ENCODE data around the gene TMEM114.

DNA sequence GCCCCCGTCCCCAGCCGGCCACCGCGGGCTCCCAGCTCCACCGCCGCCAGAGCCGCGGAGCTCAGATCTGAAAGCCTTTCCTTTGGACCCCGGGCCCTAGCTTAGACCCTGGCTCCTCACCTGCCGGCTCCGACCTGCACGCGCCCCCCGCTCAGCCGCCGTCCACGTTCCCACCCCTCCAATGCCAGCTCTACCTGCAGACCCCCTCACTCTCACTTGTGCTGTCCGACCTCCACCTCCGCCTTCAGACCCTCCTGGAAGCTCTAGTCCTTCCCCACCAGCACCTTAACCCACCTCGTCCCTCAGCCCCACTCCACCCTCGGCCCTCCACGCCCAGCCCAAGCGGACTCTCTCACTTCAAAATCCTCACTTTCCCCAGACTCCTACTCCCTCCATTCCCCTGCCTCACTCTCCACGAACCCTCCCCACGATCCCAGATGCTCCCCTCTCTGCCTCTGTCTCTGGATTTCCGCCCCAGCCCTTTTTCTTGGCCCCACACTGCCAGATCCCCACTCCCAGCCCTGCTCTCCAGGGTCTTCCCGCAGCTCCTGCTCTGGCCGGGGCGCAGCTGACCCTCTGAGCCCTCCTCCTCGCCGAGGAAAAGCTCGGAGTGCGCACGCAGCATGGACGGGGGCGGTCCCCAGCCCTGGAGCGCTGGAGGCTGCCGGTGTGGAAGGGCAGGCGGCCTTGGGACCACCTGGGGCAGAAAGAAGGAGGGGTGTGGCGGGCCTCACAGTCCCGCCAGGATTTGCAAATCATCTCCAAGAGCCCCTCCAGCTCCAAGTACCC lies at the start of gene TMEM114:
- TF ChIP-seq, protein P1, sequence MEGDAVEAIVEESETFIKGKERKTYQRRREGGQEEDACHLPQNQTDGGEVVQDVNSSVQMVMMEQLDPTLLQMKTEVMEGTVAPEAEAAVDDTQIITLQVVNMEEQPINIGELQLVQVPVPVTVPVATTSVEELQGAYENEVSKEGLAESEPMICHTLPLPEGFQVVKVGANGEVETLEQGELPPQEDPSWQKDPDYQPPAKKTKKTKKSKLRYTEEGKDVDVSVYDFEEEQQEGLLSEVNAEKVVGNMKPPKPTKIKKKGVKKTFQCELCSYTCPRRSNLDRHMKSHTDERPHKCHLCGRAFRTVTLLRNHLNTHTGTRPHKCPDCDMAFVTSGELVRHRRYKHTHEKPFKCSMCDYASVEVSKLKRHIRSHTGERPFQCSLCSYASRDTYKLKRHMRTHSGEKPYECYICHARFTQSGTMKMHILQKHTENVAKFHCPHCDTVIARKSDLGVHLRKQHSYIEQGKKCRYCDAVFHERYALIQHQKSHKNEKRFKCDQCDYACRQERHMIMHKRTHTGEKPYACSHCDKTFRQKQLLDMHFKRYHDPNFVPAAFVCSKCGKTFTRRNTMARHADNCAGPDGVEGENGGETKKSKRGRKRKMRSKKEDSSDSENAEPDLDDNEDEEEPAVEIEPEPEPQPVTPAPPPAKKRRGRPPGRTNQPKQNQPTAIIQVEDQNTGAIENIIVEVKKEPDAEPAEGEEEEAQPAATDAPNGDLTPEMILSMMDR (IDR thresholded peaks at IDR 0.05; ENCODE audit: poor library complexity, severe bottlenecking), result no peak
- no peak for TF ChIP-seq TAF1 (IDR thresholded peaks at IDR 0.05; ENCODE audit: low read depth)
- no peak for TF ChIP-seq POLR2AphosphoS5 (IDR thresholded peaks at IDR 0.05)
- TF ChIP-seq SMC3 (conservative IDR thresholded peaks at IDR 0.05; ENCODE audit: poor library complexity), result no peak
- no peak for TF ChIP-seq RAD21 (conservative IDR thresholded peaks at IDR 0.05)
- no peak for TF ChIP-seq EZH2 (IDR thresholded peaks at IDR 0.05; ENCODE audit: borderline replicate concordance, insufficient read depth, low read length, poor library complexity, severe bottlenecking)
- TF ChIP-seq, protein P2, sequence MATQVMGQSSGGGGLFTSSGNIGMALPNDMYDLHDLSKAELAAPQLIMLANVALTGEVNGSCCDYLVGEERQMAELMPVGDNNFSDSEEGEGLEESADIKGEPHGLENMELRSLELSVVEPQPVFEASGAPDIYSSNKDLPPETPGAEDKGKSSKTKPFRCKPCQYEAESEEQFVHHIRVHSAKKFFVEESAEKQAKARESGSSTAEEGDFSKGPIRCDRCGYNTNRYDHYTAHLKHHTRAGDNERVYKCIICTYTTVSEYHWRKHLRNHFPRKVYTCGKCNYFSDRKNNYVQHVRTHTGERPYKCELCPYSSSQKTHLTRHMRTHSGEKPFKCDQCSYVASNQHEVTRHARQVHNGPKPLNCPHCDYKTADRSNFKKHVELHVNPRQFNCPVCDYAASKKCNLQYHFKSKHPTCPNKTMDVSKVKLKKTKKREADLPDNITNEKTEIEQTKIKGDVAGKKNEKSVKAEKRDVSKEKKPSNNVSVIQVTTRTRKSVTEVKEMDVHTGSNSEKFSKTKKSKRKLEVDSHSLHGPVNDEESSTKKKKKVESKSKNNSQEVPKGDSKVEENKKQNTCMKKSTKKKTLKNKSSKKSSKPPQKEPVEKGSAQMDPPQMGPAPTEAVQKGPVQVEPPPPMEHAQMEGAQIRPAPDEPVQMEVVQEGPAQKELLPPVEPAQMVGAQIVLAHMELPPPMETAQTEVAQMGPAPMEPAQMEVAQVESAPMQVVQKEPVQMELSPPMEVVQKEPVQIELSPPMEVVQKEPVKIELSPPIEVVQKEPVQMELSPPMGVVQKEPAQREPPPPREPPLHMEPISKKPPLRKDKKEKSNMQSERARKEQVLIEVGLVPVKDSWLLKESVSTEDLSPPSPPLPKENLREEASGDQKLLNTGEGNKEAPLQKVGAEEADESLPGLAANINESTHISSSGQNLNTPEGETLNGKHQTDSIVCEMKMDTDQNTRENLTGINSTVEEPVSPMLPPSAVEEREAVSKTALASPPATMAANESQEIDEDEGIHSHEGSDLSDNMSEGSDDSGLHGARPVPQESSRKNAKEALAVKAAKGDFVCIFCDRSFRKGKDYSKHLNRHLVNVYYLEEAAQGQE (IDR thresholded peaks at IDR 0.05; ENCODE audit: borderline replicate concordance), result no peak
- TF ChIP-seq EP300 (conservative IDR thresholded peaks at IDR 0.05; ENCODE audit: poor library complexity, severe bottlenecking), result no peak
- no peak for TF ChIP-seq MXI1 (conservative IDR thresholded peaks at IDR 0.05; ENCODE audit: poor library complexity, severe bottlenecking)
